HG02610 (cell line): ENCODE data around the gene PRRC2B.
"Not testable (repeated sequence)": the region's sequence is repeated elsewhere in the genome, so short reads cannot be mapped to it uniquely, and the experiment has no call there.

Source experiments
- ATAC-seq: cut with Tn5 transposase; IDR thresholded peaks from one replicate; pipeline ENCODE4 v1.9.1; 2021; ENCODE audit warnings: mild to moderate bottlenecking, moderate library complexity; ENCODE audit not compliant: unreplicated experiment

PRRC2B gene

GRCh38 chr9:131468031-131468430 is 74.1 kb downstream of the PRRC2B start:
- ATAC-seq: no peak

- no peak for ATAC-seq
These were observed 75.5 kb downstream of the PRRC2B start for GRCh38 chr9:131469356-131469755.

GRCh38 chr9:131469951-131470350 is 76.1 kb downstream of the PRRC2B start:
- ATAC-seq: no peak

- ATAC-seq: no peak
These were observed 76.7 kb downstream of the PRRC2B start for GRCh38 chr9:131470581-131470991.

GRCh38 chr9:131472085-131472484 is 78.2 kb downstream of the PRRC2B start:
- not testable (repeated sequence) for ATAC-seq

DNA sequence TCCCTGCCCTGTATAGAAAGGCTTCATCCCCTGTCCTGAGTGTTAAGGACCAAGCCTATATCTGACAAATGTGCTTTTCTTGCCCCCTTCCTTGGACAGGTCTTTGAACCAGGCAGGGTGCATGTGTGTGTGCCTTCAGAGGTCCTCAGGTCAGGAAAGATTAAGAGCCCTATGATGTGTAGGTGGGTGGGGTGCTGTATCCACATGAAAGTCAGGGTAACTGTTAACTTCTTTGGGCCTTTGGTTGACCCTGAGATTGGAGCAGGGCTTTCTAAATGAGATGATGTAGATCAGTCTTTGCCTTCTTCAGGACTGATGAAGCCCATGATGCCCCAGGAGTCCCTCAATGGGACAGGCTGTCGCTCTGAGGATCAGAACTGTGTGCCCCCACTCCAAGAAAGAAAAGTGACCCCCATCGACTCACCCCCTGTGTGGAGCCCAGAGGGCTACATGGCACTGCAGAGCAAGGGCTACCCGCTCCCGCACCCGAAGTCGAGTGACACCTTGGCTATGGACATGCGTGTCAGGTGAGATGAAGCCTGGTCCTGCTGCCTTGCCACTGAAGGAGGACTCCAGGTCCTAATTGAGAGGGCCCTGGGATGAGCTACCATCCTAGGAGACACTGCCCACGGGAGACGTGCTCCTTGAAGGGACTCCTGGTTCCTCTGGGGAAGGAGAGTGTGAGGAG is 79.5 kb downstream of the PRRC2B start:
- ATAC-seq: no peak

GRCh38 chr9:131473891-131474290 is 80.0 kb downstream of the PRRC2B start:
- no peak for ATAC-seq

- no peak for ATAC-seq
These were observed 80.8 kb downstream of the PRRC2B start for GRCh38 chr9:131474711-131475110.

GRCh38 chr9:131475111-131475955 is 81.4 kb downstream of the PRRC2B start:
- ATAC-seq: no peak

DNA sequence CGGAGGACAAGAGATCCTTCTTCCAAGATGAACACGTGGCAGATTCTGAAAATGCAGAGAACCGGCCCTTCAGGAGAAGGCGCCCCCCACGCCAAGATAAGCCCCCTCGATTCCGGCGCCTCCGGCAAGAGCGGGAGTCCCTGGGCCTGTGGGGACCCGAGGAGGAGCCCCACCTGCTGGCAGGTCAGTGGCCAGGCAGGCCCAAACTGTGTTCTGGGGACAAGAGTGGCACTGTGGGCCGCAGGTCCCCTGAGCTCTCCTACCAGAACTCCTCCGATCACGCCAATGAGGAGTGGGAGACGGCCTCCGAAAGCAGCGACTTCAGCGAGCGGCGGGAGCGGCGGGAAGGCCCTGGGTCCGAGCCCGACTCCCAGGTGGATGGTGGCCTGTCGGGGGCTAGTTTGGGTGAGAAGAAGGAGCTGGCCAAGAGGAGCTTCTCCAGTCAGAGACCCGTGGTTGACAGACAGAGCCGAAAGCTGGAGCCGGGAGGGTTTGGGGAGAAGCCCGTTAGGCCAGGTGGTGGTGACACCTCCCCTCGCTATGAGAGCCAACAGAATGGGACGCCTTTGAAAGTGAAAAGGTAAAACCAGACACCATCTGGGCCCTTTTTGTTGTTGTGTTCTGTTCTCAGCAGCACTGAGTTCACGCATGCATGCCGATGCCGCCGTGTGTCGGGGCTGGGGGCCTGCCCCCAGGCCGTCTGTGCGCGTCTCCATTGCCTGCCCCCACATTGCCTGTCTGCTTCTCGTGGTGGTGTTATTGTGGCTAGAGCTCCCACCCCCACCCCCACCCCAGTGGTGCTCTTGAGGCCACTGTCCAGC is 82.3 kb downstream of the PRRC2B start:
- no peak for ATAC-seq

DNA sequence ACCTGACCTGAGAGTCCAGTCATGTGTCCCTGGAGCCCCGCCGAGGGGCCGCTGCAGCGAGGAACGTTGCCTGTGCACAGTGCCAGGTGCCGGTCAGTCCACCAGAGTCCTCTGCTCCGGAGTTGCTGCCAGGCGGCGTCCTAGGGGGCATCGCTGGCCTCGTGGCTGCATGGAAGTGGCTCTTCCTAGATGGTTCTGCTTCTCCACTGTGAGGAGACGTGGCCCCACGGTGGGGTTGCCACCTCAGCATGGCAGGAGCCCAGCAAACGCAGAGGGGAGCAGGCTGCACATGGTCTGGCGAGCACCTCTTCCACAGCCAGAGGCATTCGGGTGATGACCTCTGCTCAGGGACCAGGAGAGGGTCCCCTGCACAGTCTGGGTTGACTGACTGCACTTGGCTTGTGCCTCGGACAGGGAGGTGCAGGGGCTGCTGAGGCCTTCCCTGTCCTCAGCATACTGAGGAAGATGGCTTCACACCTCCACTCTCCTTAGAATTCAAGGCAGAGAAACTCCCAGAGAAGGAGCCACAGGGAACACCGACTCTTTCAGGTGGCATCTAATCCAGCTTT is 83.0 kb downstream of the PRRC2B start:
- ATAC-seq: no peak

- no peak for ATAC-seq
These were observed 83.5 kb downstream of the PRRC2B start for GRCh38 chr9:131477367-131477766.

GRCh38 chr9:131477816-131478419 is 84.0 kb downstream of the PRRC2B start:
- ATAC-seq: no peak

- no peak for ATAC-seq
These were observed 84.6 kb downstream of the PRRC2B start for GRCh38 chr9:131478421-131478868.

- ATAC-seq: no peak
These were observed 85.0 kb downstream of the PRRC2B start for GRCh38 chr9:131478911-131479310.

DNA sequence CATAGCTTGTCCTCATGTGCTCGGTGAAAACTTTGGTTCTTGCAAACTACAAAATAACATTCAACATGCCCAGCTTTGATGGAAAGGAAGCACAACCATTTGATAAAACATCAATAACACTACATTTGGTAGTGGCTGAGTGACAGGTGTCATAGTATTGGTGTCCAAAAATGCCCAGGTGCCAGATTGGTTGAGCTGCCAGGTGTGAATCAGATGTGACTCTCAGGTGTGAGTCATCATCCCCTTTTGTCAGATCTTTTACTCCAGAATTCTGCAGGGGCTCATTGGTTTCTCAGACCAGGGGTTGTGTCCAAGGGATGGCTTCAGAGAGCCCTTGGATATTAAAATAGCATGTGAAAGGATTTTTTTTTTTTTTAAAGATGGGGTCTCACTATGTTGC is 86.4 kb downstream of the PRRC2B start:
- ATAC-seq: no peak

DNA sequence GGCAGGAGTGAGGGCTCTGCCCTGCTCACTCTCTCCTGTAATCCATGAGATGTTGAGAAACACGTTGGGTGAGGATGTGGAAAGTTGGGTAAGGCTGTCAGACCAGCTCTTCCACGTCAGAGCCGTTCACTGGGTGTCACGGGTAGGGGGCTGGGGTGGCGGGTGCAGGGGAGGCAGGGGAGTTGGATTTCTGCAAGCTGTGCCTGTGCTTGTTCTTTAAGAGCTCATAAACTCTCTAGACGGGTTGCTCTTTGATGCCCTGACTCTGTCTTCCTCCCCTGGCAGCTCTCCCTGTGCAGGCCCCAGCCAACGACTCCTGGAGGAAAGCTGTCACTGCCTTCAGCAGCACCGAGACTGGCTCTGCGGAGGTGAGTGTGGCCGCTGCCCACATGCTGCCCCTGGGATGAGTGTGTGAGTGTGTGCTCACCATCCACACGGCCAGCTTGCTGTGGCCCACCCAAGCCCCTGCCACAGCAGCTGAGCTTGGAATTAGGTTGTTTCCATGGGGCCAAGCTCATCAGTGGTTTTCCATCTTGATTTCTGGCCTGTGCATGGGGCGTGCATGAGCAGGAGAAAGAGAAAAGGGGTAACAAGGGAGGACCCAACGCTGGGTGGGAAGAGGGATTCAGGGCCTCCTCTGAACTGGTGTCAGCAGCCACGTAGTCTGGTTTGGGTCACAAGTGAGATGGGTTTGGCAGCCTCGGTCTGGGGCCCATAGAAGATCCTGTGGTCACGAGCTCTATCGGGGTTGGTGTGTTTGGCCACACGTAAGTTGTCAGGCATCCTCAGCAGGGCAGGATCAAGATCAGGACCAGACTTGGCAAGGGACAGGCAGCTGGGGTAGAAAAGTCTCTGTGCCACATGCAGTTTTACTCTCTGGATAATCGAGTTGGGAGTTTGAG is 87.8 kb downstream of the PRRC2B start:
- no peak for ATAC-seq

DNA sequence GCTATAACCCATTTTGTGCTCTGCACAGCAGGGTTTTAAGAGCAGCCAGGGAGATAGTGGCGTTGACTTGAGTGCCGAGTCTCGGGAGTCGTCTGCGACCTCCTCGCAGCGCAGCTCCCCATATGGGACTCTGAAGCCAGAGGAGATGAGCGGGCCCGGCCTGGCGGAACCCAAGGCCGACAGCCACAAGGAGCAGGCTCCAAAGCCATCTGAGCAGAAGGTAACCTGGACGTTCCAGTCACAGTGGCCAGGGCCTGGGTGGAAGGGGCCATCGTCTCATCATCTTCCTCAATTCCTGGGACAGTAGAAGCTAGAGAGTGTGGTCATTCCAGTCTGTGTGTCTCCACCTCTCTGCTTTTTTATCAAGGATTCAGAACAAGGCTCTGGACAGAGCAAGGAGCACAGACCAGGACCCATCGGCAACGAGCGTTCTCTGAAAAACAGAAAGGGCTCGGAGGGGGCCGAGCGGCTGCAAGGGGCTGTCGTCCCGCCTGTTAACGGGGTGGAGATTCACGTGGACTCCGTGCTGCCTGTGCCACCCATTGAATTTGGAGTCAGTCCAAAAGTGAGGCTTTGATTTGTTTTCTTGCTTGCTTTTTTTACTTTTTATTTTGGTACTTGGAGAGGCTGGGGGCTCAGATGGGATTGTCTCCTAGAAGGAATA is 88.6 kb downstream of the PRRC2B start:
- no peak for ATAC-seq
